Measurements from ENCODE around the gene ANAPC10. TPM values are rescaled to one million over a fixed set of nuclear protein-coding genes. Genes with fewer than 3 reads are reported as not detected.

The ANAPC10 gene
- polyA plus RNA-seq, 2 of the 4 experiments (the other 2 are of a cell fraction) = 16.4 to 33.8 TPM

DNA sequence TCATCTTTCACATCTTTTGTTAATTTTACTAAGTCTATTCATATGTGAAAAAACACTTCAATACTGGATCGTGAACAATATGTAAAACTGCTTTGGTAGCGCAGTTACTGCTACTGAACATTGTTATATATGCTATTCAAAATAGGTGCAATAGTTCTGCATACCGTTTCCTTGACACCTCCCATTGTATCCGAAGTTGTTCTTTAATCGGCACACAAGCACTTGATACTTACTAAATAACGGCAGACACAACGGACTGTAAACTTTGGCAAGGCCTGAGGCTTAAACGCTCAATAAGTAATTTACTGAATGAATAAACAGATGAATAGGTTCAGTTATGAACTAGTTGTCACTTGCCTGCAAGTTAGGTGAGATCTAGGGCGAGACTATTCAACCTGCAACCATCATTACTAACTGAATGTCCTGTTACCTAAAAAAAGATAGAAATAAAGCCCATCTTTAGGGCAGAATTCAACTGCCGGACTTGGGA lies 620 bp downstream of the ANAPC10 start:
- FAIRE-seq (no peak), DNase-seq (ENCODE audit: low read depth in 1 of 2, low spot score in 1 of 2) (no peak), ATAC-seq (no peak)
- H3K4me3 ChIP-seq = peak overlapping the region; percentile 85
- WGBS (ENCODE audit: missing lambda C conversion rate) = 27% methylated on average over 10 of the region's 10 CpGs
- ChIA-PET POLR2A (interaction anchor here (1.0 to 1.3 kb wide), 3 partner anchors 13 to 82 kb away, joined by 3 to 4 read pairs (median 4); no protein-coding TSS in a partner anchor), CTCF (interaction anchor here (1.0 to 1.4 kb wide), 2 partner anchors 13 to 15 kb away, joined by 4 to 5 read pairs; no protein-coding TSS in a partner anchor)
- peaks cover 12% of the 10 kb centered on the region; the same call in 2 of the 3 replicates for H3K9me3 ChIP-seq
- H3K27ac ChIP-seq = peak overlapping the region; percentile 93 to 95
- TF ChIP-seq RAD21 (conservative IDR thresholded peaks at IDR 0.05 in 1 of 2, IDR thresholded peaks at IDR 0.05 in 1 of 2) (peak in 1 of 2 experiments; percentile 21; a peak in 1 of 5 replicates), EP300 (IDR thresholded peaks at IDR 0.05) (no peak), RNF2 (IDR thresholded peaks at IDR 0.05; ENCODE audit: borderline replicate concordance, low read depth) (no peak)
- H3K4me2 ChIP-seq = peak overlapping the region; percentile 83
- H3K4me1 ChIP-seq = peaks cover 23% of the 10 kb centered on the region

DNA sequence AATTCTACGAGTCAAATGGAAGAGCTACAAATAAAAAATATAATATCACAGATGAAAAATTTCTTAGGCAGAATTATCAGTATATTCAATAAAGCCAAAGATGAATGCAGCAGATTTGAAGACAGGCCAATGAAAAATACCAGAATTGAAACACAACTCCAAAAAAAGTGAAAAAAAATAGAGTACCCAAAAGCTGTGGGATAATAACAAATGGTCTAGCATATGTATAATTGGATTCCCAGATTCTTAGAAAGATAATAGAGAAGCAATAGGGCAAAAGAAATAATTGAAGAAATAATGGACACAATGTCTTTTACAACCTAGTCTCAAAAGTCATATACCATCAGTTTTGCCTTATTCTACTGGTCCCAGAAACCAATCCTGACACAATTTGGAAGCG lies 4.4 kb downstream of the ANAPC10 start:
- ChIA-PET POLR2A (no interaction called here), CTCF (interaction anchor here (0.6 to 0.7 kb wide), 2 partner anchors 67 to 922 kb away, joined by 3 to 4 read pairs; no protein-coding TSS in a partner anchor)
- TF ChIP-seq ESRRA (IDR thresholded peaks at IDR 0.05; ENCODE audit: borderline replicate concordance, low read length) (no peak), RAD21 (conservative IDR thresholded peaks at IDR 0.05 in 1 of 2, IDR thresholded peaks at IDR 0.05 in 1 of 2) (no peak), SREBF2 (IDR thresholded peaks at IDR 0.05) (no peak), RCOR1 (IDR thresholded peaks at IDR 0.05; ENCODE audit: low read depth, low read length) (no peak), JUN (IDR thresholded peaks at IDR 0.05) (no peak), CHD4 (IDR thresholded peaks at IDR 0.05; ENCODE audit: borderline replicate concordance) (no peak), SMC3 (IDR thresholded peaks at IDR 0.05) (no peak), POLR2A (IDR thresholded peaks at IDR 0.05; ENCODE audit: low read length) (no peak), HDAC2 (IDR thresholded peaks at IDR 0.05) (no peak), MYC (IDR thresholded peaks at IDR 0.05; ENCODE audit: borderline replicate concordance, low read length) (no peak), ZSCAN20 (CRISPR knock-in tag; IDR thresholded peaks at IDR 0.05) (no peak), MAFK (IDR thresholded peaks at IDR 0.05; ENCODE audit: partially characterized antibody) (no peak), CBX2 (IDR thresholded peaks at IDR 0.05; ENCODE audit: borderline replicate concordance, low read depth) (no peak), POLR2AphosphoS2 (conservative IDR thresholded peaks at IDR 0.05; ENCODE audit: low read length) (no peak), EHF (CRISPR knock-in tag; IDR thresholded peaks at IDR 0.05) (no peak)
- TF ChIP-seq, protein P1, sequence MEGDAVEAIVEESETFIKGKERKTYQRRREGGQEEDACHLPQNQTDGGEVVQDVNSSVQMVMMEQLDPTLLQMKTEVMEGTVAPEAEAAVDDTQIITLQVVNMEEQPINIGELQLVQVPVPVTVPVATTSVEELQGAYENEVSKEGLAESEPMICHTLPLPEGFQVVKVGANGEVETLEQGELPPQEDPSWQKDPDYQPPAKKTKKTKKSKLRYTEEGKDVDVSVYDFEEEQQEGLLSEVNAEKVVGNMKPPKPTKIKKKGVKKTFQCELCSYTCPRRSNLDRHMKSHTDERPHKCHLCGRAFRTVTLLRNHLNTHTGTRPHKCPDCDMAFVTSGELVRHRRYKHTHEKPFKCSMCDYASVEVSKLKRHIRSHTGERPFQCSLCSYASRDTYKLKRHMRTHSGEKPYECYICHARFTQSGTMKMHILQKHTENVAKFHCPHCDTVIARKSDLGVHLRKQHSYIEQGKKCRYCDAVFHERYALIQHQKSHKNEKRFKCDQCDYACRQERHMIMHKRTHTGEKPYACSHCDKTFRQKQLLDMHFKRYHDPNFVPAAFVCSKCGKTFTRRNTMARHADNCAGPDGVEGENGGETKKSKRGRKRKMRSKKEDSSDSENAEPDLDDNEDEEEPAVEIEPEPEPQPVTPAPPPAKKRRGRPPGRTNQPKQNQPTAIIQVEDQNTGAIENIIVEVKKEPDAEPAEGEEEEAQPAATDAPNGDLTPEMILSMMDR (IDR thresholded peaks at IDR 0.05) = no peak
- TF ChIP-seq, protein P2, sequence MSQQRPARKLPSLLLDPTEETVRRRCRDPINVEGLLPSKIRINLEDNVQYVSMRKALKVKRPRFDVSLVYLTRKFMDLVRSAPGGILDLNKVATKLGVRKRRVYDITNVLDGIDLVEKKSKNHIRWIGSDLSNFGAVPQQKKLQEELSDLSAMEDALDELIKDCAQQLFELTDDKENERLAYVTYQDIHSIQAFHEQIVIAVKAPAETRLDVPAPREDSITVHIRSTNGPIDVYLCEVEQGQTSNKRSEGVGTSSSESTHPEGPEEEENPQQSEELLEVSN (IDR thresholded peaks at IDR 0.05; ENCODE audit: borderline replicate concordance, low read depth) = no peak
- TF ChIP-seq, protein P3, sequence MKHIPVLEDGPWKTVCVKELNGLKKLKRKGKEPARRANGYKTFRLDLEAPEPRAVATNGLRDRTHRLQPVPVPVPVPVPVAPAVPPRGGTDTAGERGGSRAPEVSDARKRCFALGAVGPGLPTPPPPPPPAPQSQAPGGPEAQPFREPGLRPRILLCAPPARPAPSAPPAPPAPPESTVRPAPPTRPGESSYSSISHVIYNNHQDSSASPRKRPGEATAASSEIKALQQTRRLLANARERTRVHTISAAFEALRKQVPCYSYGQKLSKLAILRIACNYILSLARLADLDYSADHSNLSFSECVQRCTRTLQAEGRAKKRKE (CRISPR knock-in tag; IDR thresholded peaks at IDR 0.05; ENCODE audit: low read depth) = no peak
- TF ChIP-seq, protein P4, sequence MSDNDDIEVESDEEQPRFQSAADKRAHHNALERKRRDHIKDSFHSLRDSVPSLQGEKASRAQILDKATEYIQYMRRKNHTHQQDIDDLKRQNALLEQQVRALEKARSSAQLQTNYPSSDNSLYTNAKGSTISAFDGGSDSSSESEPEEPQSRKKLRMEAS (IDR thresholded peaks at IDR 0.05) = no peak
- 85% methylated on average over 2 of the region's 2 CpGs for WGBS (ENCODE audit: missing lambda C conversion rate)
- FAIRE-seq (no peak), ATAC-seq (no peak), DNase-seq (ENCODE audit: low read depth in 1 of 2, low spot score in 1 of 2) (no peak)
- peaks cover 12% of the 10 kb centered on the region; the same call in 2 of the 3 replicates for H3K9me3 ChIP-seq
- H3K4me2 ChIP-seq = no peak overlapping the region
- H3K4me1 ChIP-seq = peaks cover 5% of the 10 kb centered on the region
- H3K27ac ChIP-seq = no peak overlapping the region
- no peak overlapping the region for H3K4me3 ChIP-seq

DNA sequence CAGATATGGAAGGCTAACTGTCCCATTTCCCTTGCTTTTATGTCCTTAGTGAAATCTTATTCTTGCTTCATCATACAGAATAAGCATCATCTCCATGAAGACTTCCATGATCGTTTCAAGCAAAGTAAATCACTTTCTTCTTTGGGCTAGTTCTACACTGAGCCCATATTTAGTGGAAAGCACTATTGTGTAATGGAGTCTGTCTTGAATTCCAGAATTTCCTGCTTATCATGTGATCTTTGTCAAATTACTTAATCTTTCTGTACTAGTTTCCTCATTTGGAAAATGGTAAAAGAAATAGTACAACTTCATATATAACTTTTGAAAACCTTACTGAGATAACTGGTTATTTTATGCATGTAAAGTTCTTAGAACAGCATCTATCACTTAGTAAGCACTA lies 7.6 kb downstream of the ANAPC10 start:
- Histone ChIP-seq H3K9me3 (peaks cover 12% of the 10 kb centered on the region; the same call in 2 of the 3 replicates), H3K27ac (no peak overlapping the region), H3K4me1 (no peaks in the 10 kb centered on the region), H3K4me3 (no peak overlapping the region), H3K4me2 (no peak overlapping the region)
- DNase-seq (ENCODE audit: low read depth in 1 of 2, low spot score in 1 of 2) = no peak
- ChIA-PET CTCF (no interaction called here), POLR2A (no interaction called here)
- no peak for ATAC-seq
- no peak for FAIRE-seq
- WGBS (ENCODE audit: missing lambda C conversion rate) = 71% methylated on average over 1 of the region's 1 CpG
- TF ChIP-seq, protein P5, sequence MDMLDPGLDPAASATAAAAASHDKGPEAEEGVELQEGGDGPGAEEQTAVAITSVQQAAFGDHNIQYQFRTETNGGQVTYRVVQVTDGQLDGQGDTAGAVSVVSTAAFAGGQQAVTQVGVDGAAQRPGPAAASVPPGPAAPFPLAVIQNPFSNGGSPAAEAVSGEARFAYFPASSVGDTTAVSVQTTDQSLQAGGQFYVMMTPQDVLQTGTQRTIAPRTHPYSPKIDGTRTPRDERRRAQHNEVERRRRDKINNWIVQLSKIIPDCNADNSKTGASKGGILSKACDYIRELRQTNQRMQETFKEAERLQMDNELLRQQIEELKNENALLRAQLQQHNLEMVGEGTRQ (IDR thresholded peaks at IDR 0.05) = no peak
- TF ChIP-seq RNF2 (IDR thresholded peaks at IDR 0.05; ENCODE audit: borderline replicate concordance, low read depth) = no peak
- no peak for TF ChIP-seq HEYL (CRISPR knock-in tag; IDR thresholded peaks at IDR 0.05)
- TF ChIP-seq, protein P6, sequence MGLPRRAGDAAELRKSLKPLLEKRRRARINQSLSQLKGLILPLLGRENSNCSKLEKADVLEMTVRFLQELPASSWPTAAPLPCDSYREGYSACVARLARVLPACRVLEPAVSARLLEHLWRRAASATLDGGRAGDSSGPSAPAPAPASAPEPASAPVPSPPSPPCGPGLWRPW (IDR thresholded peaks at IDR 0.05) = no peak
- no peak for TF ChIP-seq SREBF2 (IDR thresholded peaks at IDR 0.05)
- TF ChIP-seq MYC (IDR thresholded peaks at IDR 0.05; ENCODE audit: borderline replicate concordance, low read length) = no peak
- no peak for TF ChIP-seq HOXB13 (CRISPR knock-in tag; IDR thresholded peaks at IDR 0.05; ENCODE audit: low read depth)
- TF ChIP-seq JUNB (IDR thresholded peaks at IDR 0.05) = no peak
- TF ChIP-seq BHLHE40 (IDR thresholded peaks at IDR 0.05; ENCODE audit: low read depth, low read length) = no peak
- TF ChIP-seq FOSL2 (IDR thresholded peaks at IDR 0.05) = no peak
- no peak for TF ChIP-seq FOSL2 (CRISPR knock-in tag; IDR thresholded peaks at IDR 0.05)
- TF ChIP-seq, protein P7, sequence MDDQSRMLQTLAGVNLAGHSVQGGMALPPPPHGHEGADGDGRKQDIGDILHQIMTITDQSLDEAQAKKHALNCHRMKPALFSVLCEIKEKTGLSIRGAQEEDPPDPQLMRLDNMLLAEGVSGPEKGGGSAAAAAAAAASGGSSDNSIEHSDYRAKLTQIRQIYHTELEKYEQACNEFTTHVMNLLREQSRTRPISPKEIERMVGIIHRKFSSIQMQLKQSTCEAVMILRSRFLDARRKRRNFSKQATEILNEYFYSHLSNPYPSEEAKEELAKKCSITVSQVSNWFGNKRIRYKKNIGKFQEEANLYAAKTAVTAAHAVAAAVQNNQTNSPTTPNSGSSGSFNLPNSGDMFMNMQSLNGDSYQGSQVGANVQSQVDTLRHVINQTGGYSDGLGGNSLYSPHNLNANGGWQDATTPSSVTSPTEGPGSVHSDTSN (IDR thresholded peaks at IDR 0.05) = no peak
- no peak for TF ChIP-seq NFE2L2 (conservative IDR thresholded peaks at IDR 0.05; ENCODE audit: low read length)
